Stimulated activated CD4-positive, alpha-beta T cell treated with anti-CD3 and anti-CD28 coated beads, Interleukin-15, amount 100 ng/mL, for 1 hour (primary cell): ENCODE results near the gene CUL7.
"Not testable (repeated sequence)": the region's sequence is repeated elsewhere in the genome, so short reads cannot be mapped to it uniquely, and the experiment has no call there.

ENCODE experiments used
- DNase-seq, 2 donors: peaks; one replicate each; pipeline ENCODE4 v3.0.0-alpha.2; 2020; ENCODE audit warnings: low read depth in 1 of 2, low spot score in 1 of 2

CUL7 gene

DNA sequence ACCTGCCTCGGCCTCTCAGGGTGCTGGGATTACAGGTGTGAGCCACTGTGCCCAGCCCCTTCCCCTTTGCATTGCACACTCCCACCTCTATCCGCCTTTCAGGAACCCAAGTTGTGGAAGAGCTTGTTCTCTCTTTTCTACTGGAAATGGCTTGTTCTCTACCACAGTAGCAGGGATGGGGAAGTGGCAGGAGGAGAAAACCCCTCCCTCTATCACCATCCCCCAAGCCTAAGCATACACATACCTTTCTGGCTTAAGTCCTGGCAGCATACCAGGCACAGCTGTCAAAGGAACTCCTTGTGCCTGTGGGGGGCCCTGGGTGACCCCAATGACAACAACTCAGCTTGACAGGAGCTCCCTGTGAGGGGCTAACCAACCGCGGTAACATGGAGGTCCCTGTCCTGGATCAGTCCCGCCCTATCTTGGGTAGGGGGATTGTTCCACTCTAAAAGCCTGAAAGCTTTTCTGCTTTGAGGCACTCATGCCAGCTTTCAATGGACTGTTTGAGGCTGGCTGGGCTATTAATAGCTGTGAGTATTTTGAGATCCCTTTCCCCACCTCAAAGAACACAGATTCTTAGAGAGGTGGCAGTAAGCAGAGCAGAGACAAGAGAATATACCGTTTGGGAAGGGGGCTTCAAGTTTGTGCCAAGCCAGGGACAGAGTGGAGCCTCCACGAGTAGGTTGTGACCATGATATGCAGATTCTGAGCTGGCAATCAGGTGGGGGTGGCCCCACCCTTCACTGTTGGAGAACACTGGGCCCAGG lies 37.3 kb downstream of the CUL7 start:
- no peak for DNase-seq

GRCh38 chr6:43014434-43014909 lies 39.2 kb downstream of the CUL7 start:
- no peak for DNase-seq

GRCh38 chr6:43013843-43014433 lies 39.7 kb downstream of the CUL7 start, which contains the start of the genes KLHDC3 and MEA1:
Gene KLHDC3, plus strand, starts transcription at chr6:43014249. Its CDS starts 2,944 bp downstream, at chr6:43017193.
Gene MEA1, minus strand, starts transcription at chr6:43013946. Its CDS starts 133 bp downstream, at chr6:43013813.
- peak; percentile 96 to 97 for DNase-seq

DNA sequence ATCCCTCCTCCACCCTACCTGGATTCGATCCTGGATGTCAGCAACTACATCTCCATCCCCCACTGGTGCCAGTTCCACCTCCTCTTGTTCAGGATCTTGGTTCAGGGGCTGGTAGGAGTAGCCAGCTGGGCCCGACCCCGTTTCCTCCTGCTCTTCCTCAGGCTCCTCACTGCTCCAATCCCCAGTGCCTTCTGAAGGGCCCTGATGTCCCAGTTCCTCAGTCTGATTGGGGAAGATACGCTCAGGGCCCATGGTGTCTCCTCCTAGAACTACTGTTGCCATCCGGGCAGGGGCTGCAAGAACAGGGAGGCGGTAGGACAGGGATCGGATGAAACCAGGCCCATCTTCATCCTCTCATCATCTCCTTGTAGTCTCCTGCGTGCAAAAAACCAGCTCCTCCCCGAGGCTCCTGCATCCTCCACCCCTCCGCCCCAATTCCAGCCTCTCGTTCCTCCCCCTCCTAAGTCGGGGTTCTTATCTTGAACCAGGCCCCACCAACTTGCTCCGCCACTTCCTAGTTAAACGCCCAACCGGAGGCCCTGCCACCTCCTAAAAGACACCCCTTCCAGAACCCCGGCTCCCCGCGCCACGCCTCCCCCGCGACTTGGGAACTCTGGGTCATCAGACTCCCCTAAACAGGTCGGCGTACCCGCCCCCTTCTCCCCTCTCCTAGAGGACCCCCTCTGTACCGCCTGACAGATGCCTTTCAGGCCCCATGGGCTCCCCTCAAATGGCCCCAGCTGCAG lies 40.4 kb downstream of the CUL7 start:
- no peak for DNase-seq

DNA sequence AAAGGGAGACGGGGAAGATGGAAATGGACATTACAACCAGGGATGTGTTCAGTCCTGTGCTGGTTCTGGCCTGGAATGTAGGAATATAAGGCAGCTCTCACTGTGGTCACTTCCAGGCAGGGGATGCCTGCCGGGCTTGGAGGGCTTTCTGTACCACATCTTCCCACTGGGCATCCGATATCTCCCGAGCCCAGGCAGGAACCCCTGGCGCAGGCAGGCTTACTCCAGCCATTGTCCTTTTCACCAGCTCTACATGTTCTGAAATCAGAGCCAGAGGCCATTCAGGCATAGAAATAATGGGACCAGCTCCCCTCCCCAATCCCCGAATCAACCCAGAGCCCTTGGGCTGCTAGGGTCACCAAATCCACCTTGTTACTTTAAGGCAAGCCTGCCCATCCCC lies 41.3 kb downstream of the CUL7 start:
- no peak for DNase-seq

DNA sequence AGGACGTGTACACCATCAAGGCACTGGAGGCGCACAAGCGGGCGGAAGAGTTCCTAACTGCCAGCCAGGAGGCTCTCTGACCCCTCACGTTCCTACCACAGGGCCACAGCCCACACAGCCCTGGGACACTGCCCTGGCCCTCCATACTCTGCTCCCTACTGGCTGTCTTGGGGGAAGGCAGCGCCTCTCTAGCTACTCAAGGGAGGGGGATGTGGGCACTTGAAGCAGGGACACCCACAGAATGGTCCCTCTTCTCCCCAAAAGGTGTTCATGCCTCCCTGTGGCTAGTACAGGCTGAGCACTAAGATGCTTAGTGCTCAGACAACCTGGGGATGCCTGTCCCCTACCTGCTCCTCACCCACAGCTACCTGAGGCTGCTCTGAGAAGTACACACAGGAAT lies 42.4 kb downstream of the CUL7 start:
- no peak for DNase-seq

DNA sequence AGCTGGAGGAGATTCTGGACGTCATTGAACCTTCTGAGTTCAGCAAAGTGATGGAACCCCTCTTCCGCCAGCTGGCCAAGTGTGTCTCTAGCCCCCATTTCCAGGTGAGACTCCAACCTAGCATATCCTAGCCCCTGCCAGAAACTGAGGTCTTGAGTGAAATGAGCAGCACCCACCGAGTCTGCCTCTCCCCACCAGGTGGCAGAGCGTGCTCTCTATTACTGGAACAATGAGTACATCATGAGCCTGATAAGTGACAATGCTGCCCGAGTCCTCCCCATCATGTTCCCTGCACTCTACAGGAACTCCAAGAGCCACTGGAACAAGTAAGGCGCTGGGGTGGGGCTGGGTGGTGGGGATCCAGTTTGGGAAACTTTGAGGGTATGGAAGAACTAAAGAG lies 44.5 kb downstream of the CUL7 start:
- DNase-seq = no peak

- no peak for DNase-seq
These were observed 46.5 kb downstream of the CUL7 start for GRCh38 chr6:43007126-43007525.

- DNase-seq = no peak
These were observed 47.4 kb downstream of the CUL7 start for GRCh38 chr6:43006251-43006650.

- no peak for DNase-seq
These were observed 47.8 kb downstream of the CUL7 start for GRCh38 chr6:43005844-43006243.

DNA sequence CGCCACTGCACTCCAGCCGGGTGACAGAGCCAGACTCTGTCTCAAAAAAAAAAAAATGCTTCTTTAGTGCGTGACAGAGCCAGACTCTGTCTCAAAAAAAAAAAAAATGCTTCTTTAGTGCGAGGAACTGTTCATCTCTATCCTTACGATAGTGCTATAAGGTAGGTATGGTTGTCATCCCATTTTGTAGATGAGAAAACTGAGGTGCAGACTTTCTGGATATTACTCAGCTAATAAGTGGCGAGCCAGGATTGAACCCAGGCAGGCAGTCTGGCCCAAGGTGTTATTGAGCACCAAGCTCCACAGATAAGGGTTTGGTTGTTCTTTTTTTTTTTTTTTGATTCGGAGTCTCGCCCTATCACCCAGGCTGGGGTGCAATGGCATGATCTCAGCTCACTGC lies 51.8 kb downstream of the CUL7 start:
- DNase-seq = no peak

GRCh38 chr6:42998205-42998604 lies 55.4 kb downstream of the CUL7 start:
- DNase-seq = not testable (repeated sequence)

GRCh38 chr6:42996513-42996912 lies 57.1 kb downstream of the CUL7 start:
- no peak for DNase-seq

- no peak for DNase-seq
These were observed 60.2 kb downstream of the CUL7 start for GRCh38 chr6:42993445-42993844.

DNA sequence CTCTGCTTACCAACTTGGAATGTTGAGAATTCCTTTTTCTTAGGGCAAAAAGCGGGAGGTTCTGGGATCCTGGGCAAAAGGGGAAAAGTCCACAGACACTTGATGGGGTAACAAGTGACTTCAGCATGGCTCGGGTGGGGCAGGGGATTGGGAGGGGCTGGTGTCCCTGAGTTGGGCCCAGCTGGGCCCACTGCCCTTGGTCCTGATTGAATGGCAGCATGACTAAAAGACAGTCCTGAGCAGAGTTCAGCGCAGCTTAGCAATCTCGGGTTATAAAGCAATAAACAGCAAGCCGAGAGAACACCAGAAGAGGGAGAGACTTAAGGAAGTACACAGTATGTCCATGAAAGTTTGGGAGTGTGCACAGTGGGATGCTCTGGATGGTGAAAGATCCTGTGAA lies 63.7 kb downstream of the CUL7 start:
- DNase-seq = no peak

GRCh38 chr6:42988486-42989020 lies 65.1 kb downstream of the CUL7 start:
- DNase-seq = no peak
